GM21619 (cell line): ENCODE results near the gene ASXL2.
"Not testable (repeated sequence)": the region's sequence is repeated elsewhere in the genome, so short reads cannot be mapped to it uniquely, and the experiment has no call there.

Experiments used
- ATAC-seq: cut with Tn5 transposase; IDR thresholded peaks from one replicate; pipeline ENCODE4 v1.9.1; 2021; ENCODE audit not compliant: unreplicated experiment

The ASXL2 gene

DNA sequence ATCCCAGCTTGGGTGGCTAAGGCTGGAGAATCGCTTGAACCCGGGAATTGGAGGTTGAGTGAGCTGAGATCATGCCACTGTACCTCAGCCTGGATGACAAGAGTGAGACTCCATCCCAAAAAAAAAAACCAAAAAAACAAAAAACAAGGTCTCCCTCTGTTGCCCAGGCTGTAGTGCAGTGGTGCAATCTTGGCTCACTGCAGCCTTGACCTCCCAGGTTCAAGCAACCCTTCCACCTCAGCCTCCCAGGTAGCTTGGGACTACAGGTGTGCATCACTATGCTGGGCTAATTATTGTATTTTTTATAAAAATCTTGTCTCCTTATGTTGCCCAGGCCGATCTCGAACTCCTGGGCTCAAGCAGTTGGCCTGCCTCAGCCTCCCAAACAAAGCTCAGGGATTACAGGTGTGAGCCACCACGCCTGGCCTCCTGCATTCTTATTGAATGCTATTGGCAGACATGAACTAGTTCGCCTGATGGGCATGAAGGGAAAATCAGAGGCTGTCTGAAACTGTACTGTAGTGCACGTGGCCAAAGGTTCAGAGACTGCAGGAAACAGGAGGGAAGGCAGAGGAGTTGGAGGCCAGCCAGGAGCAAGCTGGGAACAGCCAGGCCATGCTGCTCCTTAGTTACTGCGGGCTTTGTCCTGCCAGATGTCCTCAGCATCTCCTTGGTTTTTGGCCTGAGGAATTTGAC is 16.0 kb upstream of the ASXL2 start:
- no peak for ATAC-seq

DNA sequence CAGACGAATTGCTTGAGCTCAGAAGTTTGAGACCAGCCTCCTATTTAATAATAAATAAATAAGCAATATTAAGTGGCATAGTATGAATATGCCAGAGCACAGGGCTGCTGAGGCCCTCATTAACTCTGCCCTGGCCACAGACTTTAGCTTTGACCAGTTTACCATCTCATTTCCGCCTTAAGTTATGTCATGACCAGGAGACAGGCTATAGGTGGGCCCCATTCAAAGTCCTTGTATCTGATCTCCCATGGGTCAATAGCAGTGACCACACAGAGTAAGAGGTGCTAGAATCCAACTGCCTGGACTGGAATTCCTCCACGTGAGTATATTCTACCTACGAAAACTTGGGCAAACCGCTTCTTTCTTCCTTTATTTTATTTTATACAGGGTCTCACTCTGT is 13.4 kb upstream of the ASXL2 start:
- no peak for ATAC-seq

DNA sequence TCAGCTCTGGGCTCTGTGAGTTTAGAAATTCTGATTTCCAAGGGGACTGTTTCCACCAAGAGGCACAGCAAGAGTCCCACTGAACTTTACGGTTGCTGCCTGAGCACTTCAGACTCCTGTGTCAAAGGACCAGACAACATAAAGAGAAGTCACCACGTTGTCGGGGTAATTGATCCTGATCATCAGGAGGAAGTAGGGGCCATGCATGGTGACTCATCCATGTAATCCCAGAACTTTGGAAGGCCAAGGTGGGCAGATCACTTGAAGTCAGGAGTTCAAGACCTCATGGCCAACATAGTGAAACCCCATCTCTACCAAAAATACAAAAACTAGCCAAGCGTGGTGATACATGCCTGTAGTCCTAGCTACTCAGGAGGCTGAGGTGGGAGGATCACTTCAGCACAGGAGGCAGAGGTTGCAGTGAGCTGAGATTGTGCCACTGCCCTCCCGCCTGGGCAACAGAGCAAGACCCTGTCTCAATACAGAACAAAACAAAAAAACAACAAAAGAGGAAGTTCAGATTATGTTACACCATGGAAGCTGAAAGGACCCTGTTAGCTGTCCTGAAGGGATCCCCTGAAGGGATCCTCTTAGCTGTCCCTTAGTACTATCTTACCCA is 9.4 kb upstream of the ASXL2 start:
- no peak for ATAC-seq

DNA sequence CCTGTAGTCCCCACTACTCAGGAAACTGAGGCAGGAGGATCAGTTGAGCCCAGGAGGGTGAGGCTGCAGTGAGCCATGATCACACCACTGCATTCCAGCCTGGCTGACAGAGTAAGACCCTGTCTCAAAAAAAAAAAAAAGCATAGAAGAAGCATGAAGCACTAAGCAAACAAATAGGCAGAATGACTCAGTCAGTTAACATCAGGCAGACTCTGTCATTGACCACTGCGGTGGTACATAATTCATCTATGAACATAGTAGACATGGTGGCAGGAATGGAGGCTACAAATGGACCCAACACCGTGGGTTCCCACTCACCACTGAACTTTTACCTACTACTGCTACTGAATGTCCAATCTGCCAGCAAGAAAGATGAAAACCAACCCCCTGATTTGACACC is 7.6 kb upstream of the ASXL2 start:
- no peak for ATAC-seq

GRCh38 chr2:25881764-25882163 is 3.5 kb upstream of the ASXL2 start:
- ATAC-seq, result no peak

DNA sequence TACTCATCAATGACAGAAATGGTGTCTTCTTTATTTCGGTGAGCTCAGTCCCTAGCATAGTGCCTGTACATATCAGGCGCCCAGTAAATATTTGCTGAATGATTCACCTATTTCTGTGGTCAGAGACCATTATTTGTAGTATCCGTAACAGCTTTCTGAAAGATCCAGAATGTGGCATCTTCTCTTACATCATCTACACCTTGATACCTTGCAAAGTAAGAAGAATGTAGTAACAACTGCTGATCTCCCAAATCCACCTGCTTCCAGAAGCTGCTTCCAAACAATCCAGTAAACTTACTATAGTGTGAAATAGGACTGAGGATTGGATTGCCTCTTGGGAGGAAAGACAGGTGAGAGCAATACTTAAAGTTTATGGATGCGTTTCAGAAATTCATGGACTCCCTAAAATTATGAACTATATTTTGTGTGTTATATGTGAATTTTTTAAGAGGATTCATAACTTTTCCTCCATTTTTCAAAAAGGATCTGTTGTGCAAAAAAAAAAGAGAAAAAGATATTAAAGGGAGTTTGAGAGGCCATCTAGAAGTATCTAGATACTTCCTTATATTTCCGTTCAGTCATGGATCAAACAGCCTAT is 945 bp upstream of the ASXL2 start:
- no peak for ATAC-seq

DNA sequence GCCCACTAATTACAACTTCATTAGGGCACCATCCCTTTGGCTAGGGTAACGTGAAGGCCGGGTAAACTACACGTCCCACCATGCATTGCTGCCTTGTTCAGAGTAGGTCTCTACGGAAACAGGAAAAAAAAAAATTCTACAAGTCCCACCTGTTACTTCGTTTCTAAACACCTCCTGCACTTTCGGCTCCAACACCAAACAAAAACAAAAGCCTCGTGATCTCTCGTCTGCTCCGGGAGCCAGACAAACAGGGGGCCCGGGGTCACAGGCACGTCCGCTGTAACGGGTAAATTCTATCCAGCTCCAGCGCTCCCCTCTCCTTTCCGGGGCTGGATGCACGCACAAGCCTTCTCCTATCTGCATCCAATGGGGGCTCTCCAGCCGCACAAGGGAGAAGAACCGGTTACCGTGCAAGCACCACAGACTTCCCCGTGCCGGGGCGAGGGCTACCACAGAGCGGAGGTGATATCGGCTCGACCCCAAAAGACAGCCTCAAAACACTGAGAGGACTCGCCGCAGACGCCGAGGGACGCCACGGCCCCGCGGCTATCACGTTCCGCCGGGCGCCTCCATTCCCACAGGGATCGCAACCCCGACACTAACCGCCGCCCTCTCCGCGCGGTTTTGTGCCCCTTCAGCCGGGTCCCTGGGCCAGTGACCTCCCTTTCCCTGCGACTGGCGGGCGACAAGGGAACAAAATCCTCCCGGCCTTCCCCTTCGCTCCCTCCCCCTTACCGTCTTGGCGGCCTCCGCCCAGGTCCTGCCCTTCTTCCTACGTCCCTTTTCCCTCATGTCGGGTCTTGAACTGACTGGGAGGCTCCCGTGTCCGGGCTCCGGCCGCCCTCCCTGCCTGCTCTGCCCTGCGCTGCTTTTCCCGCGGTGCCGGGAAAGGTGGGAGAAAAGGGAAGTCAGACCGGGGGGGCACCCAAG is 591 bp downstream of the ASXL2 start:
- ATAC-seq, result peak; percentile 49

DNA sequence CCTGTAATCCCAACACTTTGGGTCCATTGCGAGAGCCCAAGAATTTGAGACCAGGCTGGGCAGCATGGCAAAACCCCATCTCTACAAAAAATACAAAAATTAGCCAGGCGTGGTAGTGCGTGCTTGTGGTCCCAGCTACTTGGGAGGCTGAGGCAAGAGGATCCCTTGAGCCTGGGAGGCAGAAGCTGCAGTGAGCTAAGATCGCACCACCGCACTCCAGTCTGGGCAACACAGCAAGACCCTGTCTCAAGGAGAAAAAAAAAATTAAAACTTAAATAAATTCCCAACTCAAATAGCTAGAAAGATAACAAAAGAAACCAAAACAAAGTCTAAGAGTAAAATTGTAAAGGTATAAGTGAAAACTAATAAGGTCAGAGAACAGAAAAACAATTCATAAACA is 6.2 kb downstream of the ASXL2 start:
- ATAC-seq, result no peak

DNA sequence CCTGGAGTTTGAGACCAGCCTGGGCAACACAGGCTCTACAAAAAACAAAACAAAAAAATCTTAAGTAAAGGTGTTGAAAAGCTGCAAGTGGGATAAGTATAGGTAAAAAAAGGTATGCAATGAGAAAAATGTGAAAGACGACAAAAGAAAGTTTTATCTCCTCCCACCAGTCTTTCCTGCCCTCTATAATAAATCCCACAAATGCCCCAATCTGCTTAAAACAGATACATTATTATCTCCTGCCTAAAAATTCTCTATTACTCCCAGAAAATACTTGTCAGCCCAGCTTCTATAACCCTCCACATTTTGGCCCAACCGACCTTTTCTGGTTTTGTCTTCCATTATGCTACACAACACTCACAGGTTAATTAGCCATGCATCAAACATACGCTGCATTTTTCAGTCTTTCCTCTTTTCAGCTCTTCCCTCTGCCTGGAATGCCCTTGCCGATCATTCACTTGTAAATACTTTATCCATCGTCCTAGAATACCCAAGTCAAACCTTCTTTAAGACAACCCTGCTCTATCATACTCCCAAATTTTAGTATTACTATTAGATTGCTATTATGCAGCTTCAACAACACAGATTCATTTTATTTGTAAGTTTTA is 10.8 kb downstream of the ASXL2 start:
- ATAC-seq, result no peak

- no peak for ATAC-seq
Measured at GRCh38 chr2:25856377-25856776, 21.9 kb downstream of the ASXL2 start.

GRCh38 chr2:25855065-25855464 is 23.2 kb downstream of the ASXL2 start:
- ATAC-seq, result no peak

GRCh38 chr2:25854613-25855012 is 23.7 kb downstream of the ASXL2 start:
- ATAC-seq, result no peak

- ATAC-seq, result no peak
Measured at GRCh38 chr2:25853038-25853638, 25.1 kb downstream of the ASXL2 start.

DNA sequence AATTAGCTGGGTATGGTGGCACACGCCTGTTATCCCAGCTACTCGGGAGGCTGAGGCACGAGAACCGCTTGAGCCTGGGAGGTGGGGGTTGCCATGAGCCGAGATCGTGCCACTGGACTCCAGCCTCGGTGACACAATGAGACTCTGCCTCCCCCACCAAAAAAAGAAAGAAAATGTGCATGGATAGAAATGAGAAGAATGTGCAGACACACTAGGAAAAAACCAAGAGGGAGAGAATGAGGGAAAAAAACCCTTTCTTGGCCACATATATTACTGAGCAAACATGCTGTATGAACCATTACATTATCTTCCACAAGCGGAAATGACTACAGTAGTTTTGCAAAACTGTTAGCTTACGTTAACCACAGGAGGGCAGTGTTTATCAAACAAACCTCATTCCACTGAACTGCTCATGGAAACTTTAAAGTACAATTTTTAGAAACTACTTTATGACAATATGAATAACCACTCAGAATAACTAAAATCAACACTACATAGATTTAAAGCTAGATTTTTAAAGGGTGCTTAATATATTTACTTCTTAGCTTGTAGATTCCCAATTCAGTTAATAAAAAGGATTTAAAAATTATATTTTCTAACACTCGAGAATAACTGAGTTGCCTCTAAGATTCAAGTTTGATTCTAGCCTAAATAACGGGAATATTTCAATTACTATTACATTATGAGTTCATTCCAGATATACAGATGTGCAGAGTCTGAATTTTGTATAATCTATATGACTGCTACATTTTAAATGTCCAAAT is 26.4 kb downstream of the ASXL2 start:
- ATAC-seq, result peak; percentile 80

DNA sequence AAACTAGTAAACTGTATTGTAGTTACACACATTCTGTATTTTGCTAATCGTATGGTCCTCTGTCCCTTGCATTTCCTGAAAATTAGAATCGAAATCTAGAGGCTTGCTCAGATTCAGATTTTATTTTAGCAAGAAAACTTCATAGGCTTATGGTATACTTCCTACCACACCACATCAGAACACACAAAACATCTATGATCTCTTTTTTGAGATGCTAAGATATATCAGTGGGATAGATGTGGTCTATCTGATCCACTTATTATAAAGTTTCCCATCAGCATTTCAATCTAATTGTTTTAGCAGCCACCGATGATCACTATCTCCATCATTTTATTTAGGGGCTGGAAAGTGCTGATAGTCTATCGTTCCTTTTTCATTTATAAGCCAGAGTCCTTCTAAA is 27.9 kb downstream of the ASXL2 start:
- not testable (repeated sequence) for ATAC-seq

DNA sequence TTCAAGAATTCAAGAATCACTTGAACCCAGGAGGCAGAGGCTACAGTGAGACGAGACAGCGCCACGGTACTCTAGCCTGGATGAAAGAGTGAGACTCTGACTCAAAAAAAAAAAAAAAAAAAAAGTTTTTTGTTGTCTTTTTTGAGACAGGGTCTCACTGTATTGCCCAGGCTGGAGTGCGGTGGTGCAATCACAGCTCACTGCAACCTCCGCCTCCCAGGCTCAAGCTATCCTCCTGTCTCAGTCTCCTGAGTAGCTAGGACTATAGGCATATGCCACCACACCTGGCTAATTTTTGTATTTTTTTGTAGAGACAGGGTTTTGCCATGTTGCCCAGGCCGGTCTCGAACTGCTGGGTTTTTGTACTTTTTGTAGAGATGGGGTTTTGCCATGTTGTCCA is 28.9 kb downstream of the ASXL2 start:
- not testable (repeated sequence) for ATAC-seq

- no peak for ATAC-seq
Measured at GRCh38 chr2:25845843-25846505, 32.3 kb downstream of the ASXL2 start.

GRCh38 chr2:25844089-25844488 is 34.2 kb downstream of the ASXL2 start:
- ATAC-seq, result no peak

DNA sequence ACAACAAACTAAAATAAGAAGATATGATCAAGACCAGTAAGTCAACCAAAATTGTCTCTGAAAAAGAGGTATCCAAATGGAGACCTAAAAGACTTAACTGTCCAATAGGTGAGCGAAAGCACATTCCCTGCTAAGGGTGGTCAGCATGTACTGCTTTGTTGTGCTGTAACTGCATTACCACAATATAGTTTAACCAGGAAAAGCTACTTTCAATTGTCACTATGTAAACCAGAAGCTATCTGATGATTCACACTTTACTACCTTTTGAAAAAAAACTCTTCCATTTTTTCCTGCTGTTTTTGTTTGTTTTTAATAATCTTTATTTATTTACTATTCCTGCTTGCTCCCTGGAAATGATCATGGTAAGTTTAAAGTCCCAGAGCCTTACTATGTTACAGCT is 36.1 kb downstream of the ASXL2 start:
- no peak for ATAC-seq
